Neural cell (in vitro differentiated cells): ENCODE measurements around the gene AHNAK. TPM values are rescaled to one million over a fixed set of nuclear protein-coding genes. Genes with fewer than 3 reads are reported as not detected.

Experiments
- H2AFZ ChIP-seq: fragments of 200-600, 300-800 bp; sonication (generic), shearing (Covaris generic); 2 replicates; pipeline ENCODE4 v1.6.0; 2014; ENCODE audit warnings: low read depth, mild to moderate bottlenecking, antibody characterized with exemption, low read length, moderate library complexity
- H3F3A ChIP-seq: fragments of 200-600 bp; shearing (Covaris generic); 2 replicates; pipeline ENCODE4 v1.6.1; 2016; ENCODE audit warnings: mild to moderate bottlenecking, moderate library complexity, mixed read lengths, antibody characterized with exemption, low read length; ENCODE audit not compliant: insufficient read depth, poor library complexity, severe bottlenecking
- H3K27ac ChIP-seq: fragments of 200-600, 300-800 bp; sonication (generic), shearing (Covaris generic); 2 replicates; pipeline ENCODE4 v1.5.1; 2014; ENCODE audit warnings: mild to moderate bottlenecking, low read length, moderate library complexity
- H3K27me3 ChIP-seq: fragments of 300-800, 200-600 bp; sonication (generic), shearing (Covaris generic); 2 replicates; pipeline ENCODE4 v1.6.0; 2014; ENCODE audit warnings: mild to moderate bottlenecking, low read depth, low read length, moderate library complexity; ENCODE audit not compliant: insufficient read depth
- H3K36me3 ChIP-seq: fragments of 300-800, 200-600 bp; sonication (generic), shearing (Covaris generic); 2 replicates; pipeline ENCODE4 v1.5.1; 2014; ENCODE audit warnings: mild to moderate bottlenecking, antibody characterized with exemption, low read length, moderate library complexity; ENCODE audit not compliant: insufficient read depth
- H3K4me2 ChIP-seq: fragments of 300-800, 200-600 bp; sonication (generic), shearing (Covaris generic); 2 replicates; pipeline ENCODE4 v1.6.0; 2014; ENCODE audit warnings: mild to moderate bottlenecking, low read length
- H3K4me3 ChIP-seq: fragments of 300-800, 200-600 bp; sonication (generic), shearing (Covaris generic); 2 replicates; pipeline ENCODE4 v1.5.1; 2014; ENCODE audit warnings: mild to moderate bottlenecking, low read length, moderate library complexity
- H3K79me2 ChIP-seq: fragments of 200-600 bp; shearing (Covaris generic); replicated peaks from 2 replicates; pipeline ENCODE4 v1.6.0; 2014; ENCODE audit warnings: mild to moderate bottlenecking, low read length, moderate library complexity; ENCODE audit not compliant: insufficient read depth
- H3K9ac ChIP-seq: fragments of 300-800, 200-600 bp; sonication (generic), shearing (Covaris generic); 2 replicates; pipeline ENCODE4 v1.6.1; 2016; ENCODE audit warnings: mild to moderate bottlenecking, low read length, mixed read lengths
- H3K9me2 ChIP-seq: fragments of 200-600 bp; shearing (Covaris generic); 2 replicates; pipeline ENCODE4 v1.6.1; 2016; ENCODE audit warnings: mild to moderate bottlenecking, low read length, mixed read lengths; ENCODE audit not compliant: insufficient read depth
- H3K9me3 ChIP-seq: fragments of 200-600, 300-800 bp; sonication (generic), shearing (Covaris generic); 2 replicates; pipeline ENCODE4 v1.6.1; 2016; ENCODE audit warnings: mild to moderate bottlenecking, mixed run types, low read length, moderate library complexity, mixed read lengths
- H4K20me1 ChIP-seq: fragments of 200-600 bp; shearing (Covaris generic); 2 replicates; pipeline ENCODE4 v1.6.1; 2016; ENCODE audit warnings: mild to moderate bottlenecking, mixed run types; ENCODE audit not compliant: insufficient read depth
- CTCF ChIP-seq: fragments of 450-650 bp; IDR thresholded peaks from 2 replicates; pipeline ENCODE4 v1.5.1; 2014; ENCODE audit warnings: antibody characterized with exemption, mild to moderate bottlenecking, moderate library complexity; ENCODE audit not compliant: poor library complexity, severe bottlenecking
- EP300 ChIP-seq: fragments of 450-650 bp; conservative IDR thresholded peaks from 2 replicates; pipeline ENCODE4 v1.6.1; 2014; ENCODE audit warnings: antibody characterized with exemption, mild to moderate bottlenecking, moderate library complexity; ENCODE audit not compliant: poor library complexity, severe bottlenecking
- EZH2 ChIP-seq: fragments of 200-600, 300-800 bp; shearing (Covaris generic), sonication (generic); IDR thresholded peaks from 2 replicates; pipeline ENCODE4 v1.6.1; 2014; ENCODE audit warnings: antibody characterized with exemption, low read length, borderline replicate concordance, mild to moderate bottlenecking; ENCODE audit not compliant: insufficient read depth, poor library complexity, severe bottlenecking
- MXI1 ChIP-seq: fragments of 450-650 bp; conservative IDR thresholded peaks from 2 replicates; pipeline ENCODE4 v1.6.1; 2014; ENCODE audit warnings: antibody characterized with exemption, mild to moderate bottlenecking; ENCODE audit not compliant: poor library complexity, severe bottlenecking
- POLR2AphosphoS5 ChIP-seq: IDR thresholded peaks from 2 replicates; pipeline ENCODE4 v1.6.1; 2012
- RAD21 ChIP-seq: fragments of 450-650 bp; conservative IDR thresholded peaks from 2 replicates; pipeline ENCODE4 v1.6.1; 2014; ENCODE audit warnings: antibody characterized with exemption, mild to moderate bottlenecking, moderate library complexity
- SMC3 ChIP-seq: fragments of 450-650 bp; conservative IDR thresholded peaks from 2 replicates; pipeline ENCODE4 v1.6.1; 2014; ENCODE audit warnings: antibody characterized with exemption, mild to moderate bottlenecking, moderate library complexity; ENCODE audit not compliant: poor library complexity
- TAF1 ChIP-seq: IDR thresholded peaks from 2 replicates; pipeline ENCODE4 v1.6.1; 2012; ENCODE audit warnings: low read depth
- polyA plus RNA-seq: library from polyadenylated mRNA; depleted of rRNA; stranded (reverse); fragments of >200 nt; gene quantifications from 2 replicates; pipeline ENCODE4 v1.2.3, GENCODE V29; 2014
- TF ChIP-seq, protein P1 (sequence below): IDR thresholded peaks from 2 replicates; pipeline ENCODE4 v1.6.1; 2012; ENCODE audit warnings: borderline replicate concordance

The AHNAK gene
- polyA plus RNA-seq, 1 donor from 2014 or later = 0.11 TPM

GRCh38 chr11:62558669-62559068, 12.1 kb upstream of the AHNAK start:
- Histone ChIP-seq H3K9me2 (no peaks in the 10 kb centered on the region), H4K20me1 (no peaks in the 10 kb centered on the region), H3K79me2 (no peaks in the 10 kb centered on the region), H3K27ac (no peak overlapping the region), H3K36me3 (no peaks in the 10 kb centered on the region), H3K9me3 (no peaks in the 10 kb centered on the region), H3K9ac (no peak overlapping the region), H2AFZ (no peak overlapping the region), H3K4me3 (no peak overlapping the region), H3F3A (no peaks in the 10 kb centered on the region), H3K4me2 (no peak overlapping the region), H3K27me3 (no peaks in the 10 kb centered on the region)
- TF ChIP-seq EP300 (no peak), TAF1 (no peak), SMC3 (no peak), CTCF (no peak)
- TF ChIP-seq, protein P1, sequence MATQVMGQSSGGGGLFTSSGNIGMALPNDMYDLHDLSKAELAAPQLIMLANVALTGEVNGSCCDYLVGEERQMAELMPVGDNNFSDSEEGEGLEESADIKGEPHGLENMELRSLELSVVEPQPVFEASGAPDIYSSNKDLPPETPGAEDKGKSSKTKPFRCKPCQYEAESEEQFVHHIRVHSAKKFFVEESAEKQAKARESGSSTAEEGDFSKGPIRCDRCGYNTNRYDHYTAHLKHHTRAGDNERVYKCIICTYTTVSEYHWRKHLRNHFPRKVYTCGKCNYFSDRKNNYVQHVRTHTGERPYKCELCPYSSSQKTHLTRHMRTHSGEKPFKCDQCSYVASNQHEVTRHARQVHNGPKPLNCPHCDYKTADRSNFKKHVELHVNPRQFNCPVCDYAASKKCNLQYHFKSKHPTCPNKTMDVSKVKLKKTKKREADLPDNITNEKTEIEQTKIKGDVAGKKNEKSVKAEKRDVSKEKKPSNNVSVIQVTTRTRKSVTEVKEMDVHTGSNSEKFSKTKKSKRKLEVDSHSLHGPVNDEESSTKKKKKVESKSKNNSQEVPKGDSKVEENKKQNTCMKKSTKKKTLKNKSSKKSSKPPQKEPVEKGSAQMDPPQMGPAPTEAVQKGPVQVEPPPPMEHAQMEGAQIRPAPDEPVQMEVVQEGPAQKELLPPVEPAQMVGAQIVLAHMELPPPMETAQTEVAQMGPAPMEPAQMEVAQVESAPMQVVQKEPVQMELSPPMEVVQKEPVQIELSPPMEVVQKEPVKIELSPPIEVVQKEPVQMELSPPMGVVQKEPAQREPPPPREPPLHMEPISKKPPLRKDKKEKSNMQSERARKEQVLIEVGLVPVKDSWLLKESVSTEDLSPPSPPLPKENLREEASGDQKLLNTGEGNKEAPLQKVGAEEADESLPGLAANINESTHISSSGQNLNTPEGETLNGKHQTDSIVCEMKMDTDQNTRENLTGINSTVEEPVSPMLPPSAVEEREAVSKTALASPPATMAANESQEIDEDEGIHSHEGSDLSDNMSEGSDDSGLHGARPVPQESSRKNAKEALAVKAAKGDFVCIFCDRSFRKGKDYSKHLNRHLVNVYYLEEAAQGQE = no peak

- no peak overlapping the region for H2AFZ ChIP-seq
- H3K36me3 ChIP-seq = no peaks in the 10 kb centered on the region
- H3K9me3 ChIP-seq = no peaks in the 10 kb centered on the region
- no peaks in the 10 kb centered on the region for H3K9me2 ChIP-seq
- no peaks in the 10 kb centered on the region for H3F3A ChIP-seq
- H4K20me1 ChIP-seq = no peaks in the 10 kb centered on the region
- no peak overlapping the region for H3K27ac ChIP-seq
- no peak for TF ChIP-seq SMC3
- TF ChIP-seq RAD21 = no peak
- TF ChIP-seq EZH2 = no peak
- no peak for TF ChIP-seq CTCF
- no peak for TF ChIP-seq MXI1
- TF ChIP-seq, protein P1 = no peak
- TF ChIP-seq EP300 = no peak
- no peak for TF ChIP-seq TAF1
- no peak for TF ChIP-seq POLR2AphosphoS5
- H3K9ac ChIP-seq = no peak overlapping the region
- no peaks in the 10 kb centered on the region for H3K27me3 ChIP-seq
- no peaks in the 10 kb centered on the region for H3K79me2 ChIP-seq
- H3K4me2 ChIP-seq = no peak overlapping the region
- no peak overlapping the region for H3K4me3 ChIP-seq
Observed at GRCh38 chr11:62556875-62557631, 10.4 kb upstream of the AHNAK start.
